ENCODE data around the gene FLVCR2.

FLVCR2 gene

GRCh38 chr14:75609116-75609515, 30.7 kb downstream of the FLVCR2 start:
- no peak overlapping the region for H3K9ac ChIP-seq (ENCODE audit: low read length)
- H3K4me1 ChIP-seq (ENCODE audit: control insufficient read depth, insufficient read depth, low read length), result peaks cover 4% of the 10 kb centered on the region; the same call in 1 of the 2 replicates
- no peak overlapping the region for H3K4me3 ChIP-seq (ENCODE audit: low read depth, low read length)
- H3K36me3 ChIP-seq (ENCODE audit: control insufficient read depth, insufficient read depth, low read length), result no peaks in the 10 kb centered on the region
- no peaks in the 10 kb centered on the region for H3K27me3 ChIP-seq (ENCODE audit: control insufficient read depth, insufficient read depth, low read length)
- no peaks in the 10 kb centered on the region for H3K9me3 ChIP-seq (ENCODE audit: control insufficient read depth, insufficient read depth, low read depth, low read length)
- no peak overlapping the region for H3K27ac ChIP-seq (ENCODE audit: low read depth, low read length)

GRCh38 chr14:75609606-75610475, 31.4 kb downstream of the FLVCR2 start:
- Histone ChIP-seq H3K9ac (ENCODE audit: low read length) (no peak overlapping the region), H3K4me1 (ENCODE audit: control insufficient read depth, insufficient read depth, low read length) (peaks cover 4% of the 10 kb centered on the region; the same call in 1 of the 2 replicates), H3K4me3 (ENCODE audit: low read depth, low read length) (no peak overlapping the region), H3K36me3 (ENCODE audit: control insufficient read depth, insufficient read depth, low read length) (no peaks in the 10 kb centered on the region), H3K27ac (ENCODE audit: low read depth, low read length) (no peak overlapping the region), H3K9me3 (ENCODE audit: control insufficient read depth, insufficient read depth, low read depth, low read length) (no peaks in the 10 kb centered on the region), H3K27me3 (ENCODE audit: control insufficient read depth, insufficient read depth, low read length) (no peaks in the 10 kb centered on the region)

- H3K27ac ChIP-seq (ENCODE audit: low read depth, low read length), result no peak overlapping the region
- H3K4me1 ChIP-seq (ENCODE audit: control insufficient read depth, insufficient read depth, low read length), result peaks cover 4% of the 10 kb centered on the region; the same call in 1 of the 2 replicates
- no peak overlapping the region for H3K4me3 ChIP-seq (ENCODE audit: low read depth, low read length)
- no peaks in the 10 kb centered on the region for H3K27me3 ChIP-seq (ENCODE audit: control insufficient read depth, insufficient read depth, low read length)
- H3K9ac ChIP-seq (ENCODE audit: low read length), result no peak overlapping the region
- H3K36me3 ChIP-seq (ENCODE audit: control insufficient read depth, insufficient read depth, low read length), result no peaks in the 10 kb centered on the region
- H3K9me3 ChIP-seq (ENCODE audit: control insufficient read depth, insufficient read depth, low read depth, low read length), result no peaks in the 10 kb centered on the region
These were observed 32.4 kb downstream of the FLVCR2 start for GRCh38 chr14:75610834-75611233.

GRCh38 chr14:75612157-75612556, 33.7 kb downstream of the FLVCR2 start:
- Histone ChIP-seq H3K27me3 (ENCODE audit: control insufficient read depth, insufficient read depth, low read length) (no peaks in the 10 kb centered on the region), H3K4me1 (ENCODE audit: control insufficient read depth, insufficient read depth, low read length) (peaks cover 4% of the 10 kb centered on the region; the same call in 1 of the 2 replicates), H3K36me3 (ENCODE audit: control insufficient read depth, insufficient read depth, low read length) (no peaks in the 10 kb centered on the region), H3K27ac (ENCODE audit: low read depth, low read length) (no peak overlapping the region), H3K9me3 (ENCODE audit: control insufficient read depth, insufficient read depth, low read depth, low read length) (no peaks in the 10 kb centered on the region), H3K9ac (ENCODE audit: low read length) (no peak overlapping the region), H3K4me3 (ENCODE audit: low read depth, low read length) (no peak overlapping the region)

GRCh38 chr14:75614179-75614578, 35.8 kb downstream of the FLVCR2 start:
- peaks cover 4% of the 10 kb centered on the region; the same call in 1 of the 2 replicates for H3K4me1 ChIP-seq (ENCODE audit: control insufficient read depth, insufficient read depth, low read length)
- H3K9ac ChIP-seq (ENCODE audit: low read length), result no peak overlapping the region
- no peak overlapping the region for H3K4me3 ChIP-seq (ENCODE audit: low read depth, low read length)
- no peaks in the 10 kb centered on the region for H3K9me3 ChIP-seq (ENCODE audit: control insufficient read depth, insufficient read depth, low read depth, low read length)
- H3K27me3 ChIP-seq (ENCODE audit: control insufficient read depth, insufficient read depth, low read length), result no peaks in the 10 kb centered on the region
- H3K36me3 ChIP-seq (ENCODE audit: control insufficient read depth, insufficient read depth, low read length), result no peaks in the 10 kb centered on the region
- no peak overlapping the region for H3K27ac ChIP-seq (ENCODE audit: low read depth, low read length)

GRCh38 chr14:75615200-75615599, 36.8 kb downstream of the FLVCR2 start:
- Histone ChIP-seq H3K4me3 (ENCODE audit: low read depth, low read length) (no peak overlapping the region), H3K9ac (ENCODE audit: low read length) (no peak overlapping the region), H3K36me3 (ENCODE audit: control insufficient read depth, insufficient read depth, low read length) (no peaks in the 10 kb centered on the region), H3K9me3 (ENCODE audit: control insufficient read depth, insufficient read depth, low read depth, low read length) (no peaks in the 10 kb centered on the region), H3K4me1 (ENCODE audit: control insufficient read depth, insufficient read depth, low read length) (peaks cover 4% of the 10 kb centered on the region; the same call in 1 of the 2 replicates), H3K27ac (ENCODE audit: low read depth, low read length) (no peak overlapping the region), H3K27me3 (ENCODE audit: control insufficient read depth, insufficient read depth, low read length) (no peaks in the 10 kb centered on the region)

- Histone ChIP-seq H3K4me1 (ENCODE audit: control insufficient read depth, insufficient read depth, low read length) (no peaks in the 10 kb centered on the region), H3K27ac (ENCODE audit: low read depth, low read length) (no peak overlapping the region), H3K27me3 (ENCODE audit: control insufficient read depth, insufficient read depth, low read length) (no peaks in the 10 kb centered on the region), H3K4me3 (ENCODE audit: low read depth, low read length) (no peak overlapping the region), H3K36me3 (ENCODE audit: control insufficient read depth, insufficient read depth, low read length) (no peaks in the 10 kb centered on the region), H3K9ac (ENCODE audit: low read length) (no peak overlapping the region), H3K9me3 (ENCODE audit: control insufficient read depth, insufficient read depth, low read depth, low read length) (no peaks in the 10 kb centered on the region)
These were observed 41.1 kb downstream of the FLVCR2 start for GRCh38 chr14:75619548-75619947.

- peaks cover 8% of the 10 kb centered on the region for H3K4me1 ChIP-seq (ENCODE audit: control insufficient read depth, insufficient read depth, low read length)
- no peaks in the 10 kb centered on the region for H3K36me3 ChIP-seq (ENCODE audit: control insufficient read depth, insufficient read depth, low read length)
- no peaks in the 10 kb centered on the region for H3K9me3 ChIP-seq (ENCODE audit: control insufficient read depth, insufficient read depth, low read depth, low read length)
- H3K4me3 ChIP-seq (ENCODE audit: low read depth, low read length), result no peak overlapping the region
- no peaks in the 10 kb centered on the region for H3K27me3 ChIP-seq (ENCODE audit: control insufficient read depth, insufficient read depth, low read length)
- no peak overlapping the region for H3K9ac ChIP-seq (ENCODE audit: low read length)
- H3K27ac ChIP-seq (ENCODE audit: low read depth, low read length), result no peak overlapping the region
These were observed 46.6 kb downstream of the FLVCR2 start for GRCh38 chr14:75625034-75625433.

- no peaks in the 10 kb centered on the region for H3K36me3 ChIP-seq (ENCODE audit: control insufficient read depth, insufficient read depth, low read length)
- H3K9me3 ChIP-seq (ENCODE audit: control insufficient read depth, insufficient read depth, low read depth, low read length), result no peaks in the 10 kb centered on the region
- H3K27me3 ChIP-seq (ENCODE audit: control insufficient read depth, insufficient read depth, low read length), result no peaks in the 10 kb centered on the region
- H3K4me1 ChIP-seq (ENCODE audit: control insufficient read depth, insufficient read depth, low read length), result peaks cover 20% of the 10 kb centered on the region
- H3K4me3 ChIP-seq (ENCODE audit: low read depth, low read length), result no peak overlapping the region
- H3K27ac ChIP-seq (ENCODE audit: low read depth, low read length), result no peak overlapping the region
- no peak overlapping the region for H3K9ac ChIP-seq (ENCODE audit: low read length)
These were observed 48.0 kb downstream of the FLVCR2 start for GRCh38 chr14:75626396-75626795.

GRCh38 chr14:75626863-75627262, 48.4 kb downstream of the FLVCR2 start:
- Histone ChIP-seq H3K27ac (ENCODE audit: low read depth, low read length) (no peak overlapping the region), H3K36me3 (ENCODE audit: control insufficient read depth, insufficient read depth, low read length) (no peaks in the 10 kb centered on the region), H3K4me1 (ENCODE audit: control insufficient read depth, insufficient read depth, low read length) (peaks cover 24% of the 10 kb centered on the region)

GRCh38 chr14:75627406-75627805, 49.0 kb downstream of the FLVCR2 start:
- Histone ChIP-seq H3K4me3 (ENCODE audit: low read depth, low read length) (no peak overlapping the region), H3K9ac (ENCODE audit: low read length) (no peak overlapping the region), H3K9me3 (ENCODE audit: control insufficient read depth, insufficient read depth, low read depth, low read length) (no peaks in the 10 kb centered on the region), H3K27ac (ENCODE audit: low read depth, low read length) (no peak overlapping the region), H3K36me3 (ENCODE audit: control insufficient read depth, insufficient read depth, low read length) (no peaks in the 10 kb centered on the region), H3K27me3 (ENCODE audit: control insufficient read depth, insufficient read depth, low read length) (no peaks in the 10 kb centered on the region), H3K4me1 (ENCODE audit: control insufficient read depth, insufficient read depth, low read length) (peaks cover 26% of the 10 kb centered on the region)

More at GRCh38 chr14:75626863-75627262, 48.4 kb downstream of the FLVCR2 start:
- Histone ChIP-seq H3K27me3 (ENCODE audit: control insufficient read depth, insufficient read depth, low read length) (no peaks in the 10 kb centered on the region), H3K9me3 (ENCODE audit: control insufficient read depth, insufficient read depth, low read depth, low read length) (no peaks in the 10 kb centered on the region), H3K9ac (ENCODE audit: low read length) (no peak overlapping the region), H3K4me3 (ENCODE audit: low read depth, low read length) (no peak overlapping the region)

All from HUES6 (cell line).